ENCODE data around the gene VMP1.
"Not testable (repeated sequence)": the region's sequence is repeated elsewhere in the genome, so short reads cannot be mapped to it uniquely, and the experiment has no call there.

VMP1 gene

DNA sequence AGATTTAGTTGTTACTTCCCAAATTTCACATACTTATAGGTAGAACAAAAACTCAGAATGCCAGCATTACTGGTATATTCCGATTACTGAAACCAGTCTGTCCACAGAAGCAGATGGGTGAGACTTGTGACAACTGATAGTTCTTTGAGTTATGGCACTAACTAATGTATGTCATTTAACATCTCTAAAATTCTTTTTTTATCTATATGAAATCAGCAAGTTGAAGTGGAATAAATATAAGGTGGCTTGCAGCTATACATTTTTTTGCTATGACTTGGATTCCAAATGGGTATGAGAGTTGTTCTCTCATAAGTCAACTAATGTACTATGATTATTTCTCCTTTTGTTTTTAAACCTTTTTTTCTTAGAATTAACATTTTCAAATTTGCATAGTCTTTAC is 69.1 kb downstream of the VMP1 start:
- DNase-seq = no peak
- H3K79me1 ChIP-seq (ENCODE audit: low read length) = no peaks in the 10 kb centered on the region
- H3K79me2 ChIP-seq (ENCODE audit: control insufficient read depth, insufficient read depth, low read length) = no peaks in the 10 kb centered on the region
- no peak overlapping the region for H3K27ac ChIP-seq (ENCODE audit: low read depth, low read length)
- no peak overlapping the region for H3K18ac ChIP-seq (ENCODE audit: low read length)
- H2BK5ac ChIP-seq (ENCODE audit: low read length) = no peak overlapping the region
- H3K36me3 ChIP-seq (ENCODE audit: control insufficient read depth, insufficient read depth, low read length) = no peaks in the 10 kb centered on the region
- no peak overlapping the region for H4K5ac ChIP-seq (ENCODE audit: low read length)
- no peak overlapping the region for H3K23ac ChIP-seq (ENCODE audit: low read length)
- WGBS (ENCODE audit: extremely low coverage, insufficient coverage, low lambda C conversion rate) = no CpG with 5 or more reads among the region's 1 CpG
- no peak overlapping the region for H2AK5ac ChIP-seq (ENCODE audit: low read length)
- H3K9ac ChIP-seq (ENCODE audit: low read length) = no peak overlapping the region
- no peak overlapping the region for H2BK120ac ChIP-seq (ENCODE audit: low read depth, low read length)
- no peak overlapping the region for H3K4ac ChIP-seq (ENCODE audit: low read depth, low read length)
- no peaks in the 10 kb centered on the region for H3K27me3 ChIP-seq (ENCODE audit: insufficient read depth, low read length, poor library complexity)
- no peak overlapping the region for H3K4me3 ChIP-seq (ENCODE audit: low read length)
- H4K8ac ChIP-seq (ENCODE audit: low read depth, low read length) = no peak overlapping the region
- H3K4me2 ChIP-seq (ENCODE audit: low read length) = no peak overlapping the region
- H2BK15ac ChIP-seq (replicated peaks; ENCODE audit: low read depth) = no peak overlapping the region
- no peaks in the 10 kb centered on the region for H3K4me1 ChIP-seq (ENCODE audit: control insufficient read depth, low read depth, low read length)
- no peak overlapping the region for H3K56ac ChIP-seq (ENCODE audit: low read length)

DNA sequence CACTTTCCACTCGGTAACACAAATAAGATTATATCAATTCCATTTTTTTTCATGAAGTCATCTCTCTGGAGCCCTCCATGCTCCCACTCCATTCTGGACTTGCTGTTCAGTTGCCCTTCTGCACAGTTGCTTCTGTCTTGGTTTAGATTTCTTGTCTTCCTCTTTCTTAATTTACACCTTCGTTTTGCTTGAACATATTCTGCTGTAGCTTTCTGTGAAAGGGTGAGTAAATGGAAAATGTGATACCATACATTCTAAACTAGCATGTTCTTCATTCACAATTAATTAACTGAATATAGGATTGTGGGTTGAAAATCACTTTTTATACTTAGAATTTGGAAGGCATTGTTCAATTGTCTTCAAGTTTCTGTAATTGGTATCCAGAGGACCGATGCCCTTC is 69.6 kb downstream of the VMP1 start:
- Histone ChIP-seq H3K9ac (ENCODE audit: low read length) (no peak overlapping the region), H3K18ac (ENCODE audit: low read length) (no peak overlapping the region), H2BK5ac (ENCODE audit: low read length) (no peak overlapping the region), H3K79me1 (ENCODE audit: low read length) (no peaks in the 10 kb centered on the region), H3K36me3 (ENCODE audit: control insufficient read depth, insufficient read depth, low read length) (no peaks in the 10 kb centered on the region), H2BK15ac (replicated peaks; ENCODE audit: low read depth) (no peak overlapping the region), H3K27me3 (ENCODE audit: insufficient read depth, low read length, poor library complexity) (no peaks in the 10 kb centered on the region), H3K4me1 (ENCODE audit: control insufficient read depth, low read depth, low read length) (no peaks in the 10 kb centered on the region), H3K4me2 (ENCODE audit: low read length) (no peak overlapping the region), H3K27ac (ENCODE audit: low read depth, low read length) (no peak overlapping the region), H4K8ac (ENCODE audit: low read depth, low read length) (no peak overlapping the region), H2BK120ac (ENCODE audit: low read depth, low read length) (no peak overlapping the region), H3K23ac (ENCODE audit: low read length) (no peak overlapping the region), H3K56ac (ENCODE audit: low read length) (no peak overlapping the region), H2AK5ac (ENCODE audit: low read length) (no peak overlapping the region), H3K4me3 (ENCODE audit: low read length) (no peak overlapping the region), H3K4ac (ENCODE audit: low read depth, low read length) (no peak overlapping the region), H3K79me2 (ENCODE audit: control insufficient read depth, insufficient read depth, low read length) (no peaks in the 10 kb centered on the region), H4K5ac (ENCODE audit: low read length) (no peak overlapping the region)
- WGBS (ENCODE audit: extremely low coverage, insufficient coverage, low lambda C conversion rate) = no CpG with 5 or more reads among the region's 3 CpGs
- no peak for DNase-seq

DNA sequence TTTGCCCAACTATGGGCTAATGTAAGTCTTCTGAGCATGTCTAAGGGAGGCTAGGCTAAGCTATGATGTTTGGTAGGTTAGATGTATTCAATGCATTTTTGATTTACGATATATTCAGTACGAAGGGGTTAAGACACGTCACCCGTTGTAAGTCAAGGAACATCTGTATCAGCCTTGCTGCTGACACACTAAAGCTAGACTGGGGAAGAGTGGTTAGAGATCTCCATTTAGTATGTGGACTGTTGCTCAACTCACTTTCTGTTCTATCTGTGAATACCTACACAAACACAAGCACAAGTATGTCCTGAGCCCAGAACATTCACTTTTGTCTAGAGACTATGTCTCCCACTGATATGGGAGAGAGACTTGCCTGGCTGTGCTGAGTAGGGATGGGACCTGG is 71.5 kb downstream of the VMP1 start:
- Histone ChIP-seq H3K36me3 (ENCODE audit: control insufficient read depth, insufficient read depth, low read length) (no peaks in the 10 kb centered on the region), H4K5ac (ENCODE audit: low read length) (no peak overlapping the region), H2BK15ac (replicated peaks; ENCODE audit: low read depth) (no peak overlapping the region), H3K4me1 (ENCODE audit: control insufficient read depth, low read depth, low read length) (peaks cover 2% of the 10 kb centered on the region), H3K27ac (ENCODE audit: low read depth, low read length) (no peak overlapping the region), H2BK5ac (ENCODE audit: low read length) (no peak overlapping the region), H3K79me2 (ENCODE audit: control insufficient read depth, insufficient read depth, low read length) (no peaks in the 10 kb centered on the region), H3K27me3 (ENCODE audit: insufficient read depth, low read length, poor library complexity) (no peaks in the 10 kb centered on the region), H3K23ac (ENCODE audit: low read length) (no peak overlapping the region), H3K4ac (ENCODE audit: low read depth, low read length) (no peak overlapping the region), H3K4me3 (ENCODE audit: low read length) (no peak overlapping the region), H3K79me1 (ENCODE audit: low read length) (no peaks in the 10 kb centered on the region), H3K4me2 (ENCODE audit: low read length) (no peak overlapping the region), H2AK5ac (ENCODE audit: low read length) (no peak overlapping the region), H2BK120ac (ENCODE audit: low read depth, low read length) (no peak overlapping the region), H3K18ac (ENCODE audit: low read length) (no peak overlapping the region), H3K56ac (ENCODE audit: low read length) (no peak overlapping the region), H4K8ac (ENCODE audit: low read depth, low read length) (no peak overlapping the region), H3K9ac (ENCODE audit: low read length) (no peak overlapping the region)
- no CpG with 5 or more reads among the region's 4 CpGs for WGBS (ENCODE audit: extremely low coverage, insufficient coverage, low lambda C conversion rate)
- DNase-seq = no peak

DNA sequence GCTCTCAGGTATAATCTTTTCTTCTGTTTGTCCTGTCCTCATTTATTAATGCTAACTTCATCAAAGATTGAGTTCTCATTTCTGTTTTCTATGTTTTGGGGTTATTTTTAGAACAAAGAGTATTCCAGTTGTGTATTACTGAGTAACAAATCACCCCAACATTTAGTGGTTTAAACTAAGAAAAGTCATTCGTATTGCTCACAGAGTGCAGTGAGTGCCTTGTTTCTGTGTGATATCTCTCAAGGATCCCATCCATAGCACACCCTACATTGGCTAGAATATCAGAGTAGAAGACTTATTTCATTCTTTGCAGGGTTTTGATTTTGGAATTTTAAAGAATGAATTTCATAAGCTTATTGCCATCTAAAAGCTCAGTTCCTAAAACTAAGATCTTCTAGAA is 72.1 kb downstream of the VMP1 start:
- H2BK5ac ChIP-seq (ENCODE audit: low read length) = no peak overlapping the region
- no peak overlapping the region for H3K23ac ChIP-seq (ENCODE audit: low read length)
- no peak for DNase-seq
- no peak overlapping the region for H3K4me2 ChIP-seq (ENCODE audit: low read length)
- no peak overlapping the region for H3K18ac ChIP-seq (ENCODE audit: low read length)
- H3K56ac ChIP-seq (ENCODE audit: low read length) = no peak overlapping the region
- no peak overlapping the region for H2BK15ac ChIP-seq (replicated peaks; ENCODE audit: low read depth)
- no peaks in the 10 kb centered on the region for H3K79me2 ChIP-seq (ENCODE audit: control insufficient read depth, insufficient read depth, low read length)
- no peak overlapping the region for H3K4me3 ChIP-seq (ENCODE audit: low read length)
- no peak overlapping the region for H2BK120ac ChIP-seq (ENCODE audit: low read depth, low read length)
- H3K4me1 ChIP-seq (ENCODE audit: control insufficient read depth, low read depth, low read length) = peaks cover 2% of the 10 kb centered on the region
- no peaks in the 10 kb centered on the region for H3K27me3 ChIP-seq (ENCODE audit: insufficient read depth, low read length, poor library complexity)
- no CpG with 5 or more reads among the region's 1 CpG for WGBS (ENCODE audit: extremely low coverage, insufficient coverage, low lambda C conversion rate)
- no peak overlapping the region for H3K4ac ChIP-seq (ENCODE audit: low read depth, low read length)
- no peak overlapping the region for H2AK5ac ChIP-seq (ENCODE audit: low read length)
- H4K8ac ChIP-seq (ENCODE audit: low read depth, low read length) = no peak overlapping the region
- H3K36me3 ChIP-seq (ENCODE audit: control insufficient read depth, insufficient read depth, low read length) = no peaks in the 10 kb centered on the region
- H3K79me1 ChIP-seq (ENCODE audit: low read length) = no peaks in the 10 kb centered on the region
- no peak overlapping the region for H3K9ac ChIP-seq (ENCODE audit: low read length)
- H4K5ac ChIP-seq (ENCODE audit: low read length) = no peak overlapping the region
- H3K27ac ChIP-seq (ENCODE audit: low read depth, low read length) = no peak overlapping the region

DNA sequence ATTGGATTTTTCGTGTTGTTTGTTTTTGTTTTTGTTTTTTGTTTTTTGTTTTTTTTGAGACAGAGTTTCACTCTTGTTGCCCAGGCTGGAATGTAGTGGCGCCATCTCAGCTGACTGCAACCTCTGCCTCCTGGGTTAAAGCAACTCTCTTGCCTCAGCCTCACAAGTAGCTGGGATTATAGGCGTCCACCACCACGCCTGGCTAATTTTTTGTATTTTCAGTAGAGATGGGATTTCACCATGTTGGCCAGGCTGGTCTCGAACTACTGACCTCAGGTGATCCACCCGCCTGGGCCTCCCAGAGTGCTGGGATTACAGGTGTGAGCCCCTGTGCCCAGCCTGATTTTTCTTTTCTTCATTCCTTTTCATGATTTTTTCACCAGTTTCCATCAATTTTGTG is 73.1 kb downstream of the VMP1 start:
- no CpG with 5 or more reads among the region's 6 CpGs for WGBS (ENCODE audit: extremely low coverage, insufficient coverage, low lambda C conversion rate)
- not testable (repeated sequence) for H4K5ac ChIP-seq (ENCODE audit: low read length)

DNA sequence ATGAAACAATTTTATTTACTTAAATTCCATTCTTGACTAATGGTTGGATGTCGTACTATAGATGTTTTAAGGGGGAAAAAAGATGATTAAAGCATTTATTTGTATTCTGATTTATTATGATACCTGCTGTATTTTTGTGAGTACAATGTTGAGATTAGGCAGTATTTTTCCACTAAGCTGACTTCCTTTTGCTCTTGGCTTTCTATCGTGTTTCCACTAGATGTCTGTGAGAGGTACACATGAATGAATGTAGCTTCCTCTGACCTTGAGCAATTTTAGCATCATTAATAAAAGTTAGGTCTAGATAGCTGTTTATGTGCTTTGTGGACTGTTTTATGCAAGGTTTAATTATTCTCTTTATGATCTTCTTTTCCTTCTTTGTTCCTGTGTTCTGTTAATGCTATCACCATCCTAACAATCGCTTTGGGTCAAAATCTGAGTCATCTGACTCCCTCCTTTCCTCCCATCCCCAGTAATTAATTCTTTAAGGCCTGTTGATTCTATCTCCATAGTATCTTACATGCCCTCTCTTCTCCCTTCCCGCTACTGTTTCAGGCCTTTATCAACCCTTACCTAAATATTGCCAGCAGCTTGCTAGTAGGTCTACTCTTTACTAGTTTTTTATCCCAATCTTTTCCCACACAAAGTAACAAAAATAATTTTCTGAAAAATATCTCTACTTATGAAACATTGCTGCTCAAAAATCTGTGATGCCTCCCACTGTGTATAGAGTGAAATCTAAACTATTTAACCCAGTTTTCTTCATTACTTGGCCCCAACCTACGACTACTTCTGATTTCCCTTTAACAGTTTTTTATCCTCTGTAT is 76.0 kb downstream of the VMP1 start:
- Histone ChIP-seq H3K27ac (ENCODE audit: low read depth, low read length) (peak overlapping the region; percentile 57), H3K79me2 (ENCODE audit: control insufficient read depth, insufficient read depth, low read length) (no peaks in the 10 kb centered on the region), H3K4me2 (ENCODE audit: low read length) (no peak overlapping the region), H3K27me3 (ENCODE audit: insufficient read depth, low read length, poor library complexity) (no peaks in the 10 kb centered on the region), H3K56ac (ENCODE audit: low read length) (peak overlapping the region; percentile 17), H2BK15ac (replicated peaks; ENCODE audit: low read depth) (no peak overlapping the region), H4K5ac (ENCODE audit: low read length) (no peak overlapping the region), H2BK5ac (ENCODE audit: low read length) (no peak overlapping the region), H3K9ac (ENCODE audit: low read length) (no peak overlapping the region), H3K4ac (ENCODE audit: low read depth, low read length) (peak overlapping the region; percentile 31), H3K23ac (ENCODE audit: low read length) (no peak overlapping the region), H2AK5ac (ENCODE audit: low read length) (no peak overlapping the region), H3K79me1 (ENCODE audit: low read length) (no peaks in the 10 kb centered on the region), H3K4me3 (ENCODE audit: low read length) (no peak overlapping the region), H2BK120ac (ENCODE audit: low read depth, low read length) (no peak overlapping the region), H3K4me1 (ENCODE audit: control insufficient read depth, low read depth, low read length) (peaks cover 6% of the 10 kb centered on the region), H4K8ac (ENCODE audit: low read depth, low read length) (no peak overlapping the region), H3K36me3 (ENCODE audit: control insufficient read depth, insufficient read depth, low read length) (no peaks in the 10 kb centered on the region), H3K18ac (ENCODE audit: low read length) (peak overlapping the region; percentile 80)
- WGBS (ENCODE audit: extremely low coverage, insufficient coverage, low lambda C conversion rate) = no CpG with 5 or more reads among the region's 5 CpGs
- peak; percentile 53 for DNase-seq

More for the DNA sequence above, 73.1 kb downstream of the VMP1 start:
- not testable (repeated sequence) for H3K4me1 ChIP-seq (ENCODE audit: control insufficient read depth, low read depth, low read length); H4K8ac ChIP-seq (ENCODE audit: low read depth, low read length); H3K4me3 ChIP-seq (ENCODE audit: low read length); H3K4ac ChIP-seq (ENCODE audit: low read depth, low read length); H3K27me3 ChIP-seq (ENCODE audit: insufficient read depth, low read length, poor library complexity); H2BK5ac ChIP-seq (ENCODE audit: low read length); H3K56ac ChIP-seq (ENCODE audit: low read length); DNase-seq; H2AK5ac ChIP-seq (ENCODE audit: low read length); H3K9ac ChIP-seq (ENCODE audit: low read length); H2BK15ac ChIP-seq (replicated peaks; ENCODE audit: low read depth); H3K36me3 ChIP-seq (ENCODE audit: control insufficient read depth, insufficient read depth, low read length); H3K27ac ChIP-seq (ENCODE audit: low read depth, low read length); H3K79me2 ChIP-seq (ENCODE audit: control insufficient read depth, insufficient read depth, low read length); H3K23ac ChIP-seq (ENCODE audit: low read length); H3K4me2 ChIP-seq (ENCODE audit: low read length); H3K18ac ChIP-seq (ENCODE audit: low read length); H3K79me1 ChIP-seq (ENCODE audit: low read length); H2BK120ac ChIP-seq (ENCODE audit: low read depth, low read length)
